OCI-LY1 (cell line): ENCODE results near the gene ARHGEF40.

Experiments
- CTCF ChIP-seq: fragments of 200-600 bp; sonication (generic), shearing (Covaris generic); IDR thresholded peaks from 2 replicates; pipeline ENCODE4 v1.5.1; 2017; ENCODE audit warnings: mild to moderate bottlenecking, antibody characterized with exemption, low read length, moderate library complexity, mixed read lengths
- EZH2 ChIP-seq: fragments of 200-600 bp; sonication (generic), shearing (Covaris generic); IDR thresholded peaks from 2 replicates; pipeline ENCODE4 v1.8.0; 2017; ENCODE audit warnings: borderline replicate concordance, mixed run types, mild to moderate bottlenecking, antibody characterized with exemption, low read length, moderate library complexity, mixed read lengths

DNA sequence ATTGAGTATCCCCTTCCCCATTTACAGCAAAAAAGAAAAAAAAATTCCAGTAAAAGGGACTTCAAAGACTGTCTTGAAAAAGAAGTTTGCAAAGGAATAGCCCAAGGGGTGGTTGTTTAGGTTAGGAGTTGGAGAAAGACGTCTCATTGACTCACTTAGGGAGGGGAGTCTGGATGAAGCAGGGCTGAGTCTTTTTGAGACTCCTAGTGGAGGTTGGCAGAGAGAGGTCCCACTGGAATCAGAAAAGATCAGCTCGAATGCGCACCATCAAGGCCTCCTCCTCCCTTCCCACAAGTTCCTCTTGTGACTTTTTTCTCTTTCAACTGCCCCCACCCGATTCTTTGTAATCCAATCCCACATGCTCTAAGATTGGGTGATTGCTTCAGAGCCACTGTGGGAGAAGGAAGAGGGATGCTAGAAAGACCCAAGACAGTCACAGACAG, 1.9 kb downstream of the ARHGEF40 start:
- TF ChIP-seq EZH2 = no peak
- TF ChIP-seq CTCF = no peak
